Thoracic aorta (tissue), 2 donors: ENCODE data around the gene NCOR1. TPM values are rescaled to one million over a fixed set of nuclear protein-coding genes. Genes with fewer than 3 reads are reported as not detected.
"Not testable (repeated sequence)": the region's sequence is repeated elsewhere in the genome, so short reads cannot be mapped to it uniquely, and the experiment has no call there.

Experiments
- ATAC-seq: fragments of 150-250 bp; one replicate; pipeline ENCODE4 v1.8.0; 2017; ENCODE audit warnings: low read depth; ENCODE audit not compliant: insufficient number of reproducible peaks, low FRiP score
- DNase-seq: peaks from one replicate; pipeline ENCODE4 v3.0.0-alpha.2; 2020; ENCODE audit warnings: low spot score
- H3K27ac ChIP-seq, 2 donors: fragments of 200-600 bp; sonication (generic); 1 replicate in 1 of 2; 2 replicates in 1 of 2; pipeline ENCODE4 v1.5.1; 2016; ENCODE audit warnings: mild to moderate bottlenecking in 2 of 2, moderate library complexity in 2 of 2
- H3K27me3 ChIP-seq: fragments of 200-600 bp; sonication (generic); replicated peaks from 2 replicates; pipeline ENCODE4 v1.6.0; 2016; ENCODE audit warnings: mild to moderate bottlenecking; ENCODE audit not compliant: insufficient read depth
- H3K36me3 ChIP-seq: fragments of 200-600 bp; sonication (generic); one replicate; pipeline ENCODE4 v1.5.1; 2016
- H3K4me1 ChIP-seq, 2 donors: fragments of 200-600 bp; sonication (generic); 1 replicate in 1 of 2; 2 replicates in 1 of 2; pipeline versions ENCODE4 v1.5.1 to v1.6.0; 2016; ENCODE audit warnings: low read depth in 2 of 2, mild to moderate bottlenecking in 1 of 2; ENCODE audit not compliant: control insufficient read depth in 1 of 2
- H3K4me3 ChIP-seq: fragments of 200-600 bp; sonication (generic); 2 replicates; pipeline ENCODE4 v1.5.1; 2016; ENCODE audit warnings: mild to moderate bottlenecking
- H3K9me3 ChIP-seq: fragments of 200-600 bp; sonication (generic); 2 replicates; pipeline ENCODE4 v1.5.1; 2016
- total RNA-seq, 2 donors: library from RNA; depleted of rRNA; stranded (reverse); fragments of >200 nt; gene quantifications; one replicate each; pipeline versions ENCODE4 v1.1.0 to v1.2.3, GENCODE V29; 2016
- TF ChIP-seq, protein P1 (sequence below): fragments of 200-600 bp; sonication (generic); IDR thresholded peaks from one replicate; pipeline ENCODE4 v1.5.1; 2019; ENCODE audit warnings: antibody characterized with exemption

The NCOR1 gene
- total RNA-seq, 2 donors from 2014 or later = 131 to 178 TPM

GRCh38 chr17:16189791-16190348, 25.5 kb downstream of the NCOR1 start:
- Histone ChIP-seq H3K36me3 (peaks cover 4% of the 10 kb centered on the region), H3K4me1 (peaks cover 5% of the 10 kb centered on the region in 2 donors), H3K9me3 (no peaks in the 10 kb centered on the region), H3K27me3 (no peaks in the 10 kb centered on the region), H3K4me3 (no peak overlapping the region), H3K27ac (no peak overlapping the region)
- TF ChIP-seq, protein P1, sequence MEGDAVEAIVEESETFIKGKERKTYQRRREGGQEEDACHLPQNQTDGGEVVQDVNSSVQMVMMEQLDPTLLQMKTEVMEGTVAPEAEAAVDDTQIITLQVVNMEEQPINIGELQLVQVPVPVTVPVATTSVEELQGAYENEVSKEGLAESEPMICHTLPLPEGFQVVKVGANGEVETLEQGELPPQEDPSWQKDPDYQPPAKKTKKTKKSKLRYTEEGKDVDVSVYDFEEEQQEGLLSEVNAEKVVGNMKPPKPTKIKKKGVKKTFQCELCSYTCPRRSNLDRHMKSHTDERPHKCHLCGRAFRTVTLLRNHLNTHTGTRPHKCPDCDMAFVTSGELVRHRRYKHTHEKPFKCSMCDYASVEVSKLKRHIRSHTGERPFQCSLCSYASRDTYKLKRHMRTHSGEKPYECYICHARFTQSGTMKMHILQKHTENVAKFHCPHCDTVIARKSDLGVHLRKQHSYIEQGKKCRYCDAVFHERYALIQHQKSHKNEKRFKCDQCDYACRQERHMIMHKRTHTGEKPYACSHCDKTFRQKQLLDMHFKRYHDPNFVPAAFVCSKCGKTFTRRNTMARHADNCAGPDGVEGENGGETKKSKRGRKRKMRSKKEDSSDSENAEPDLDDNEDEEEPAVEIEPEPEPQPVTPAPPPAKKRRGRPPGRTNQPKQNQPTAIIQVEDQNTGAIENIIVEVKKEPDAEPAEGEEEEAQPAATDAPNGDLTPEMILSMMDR = no peak
- no peak for DNase-seq
- no peak for ATAC-seq

DNA sequence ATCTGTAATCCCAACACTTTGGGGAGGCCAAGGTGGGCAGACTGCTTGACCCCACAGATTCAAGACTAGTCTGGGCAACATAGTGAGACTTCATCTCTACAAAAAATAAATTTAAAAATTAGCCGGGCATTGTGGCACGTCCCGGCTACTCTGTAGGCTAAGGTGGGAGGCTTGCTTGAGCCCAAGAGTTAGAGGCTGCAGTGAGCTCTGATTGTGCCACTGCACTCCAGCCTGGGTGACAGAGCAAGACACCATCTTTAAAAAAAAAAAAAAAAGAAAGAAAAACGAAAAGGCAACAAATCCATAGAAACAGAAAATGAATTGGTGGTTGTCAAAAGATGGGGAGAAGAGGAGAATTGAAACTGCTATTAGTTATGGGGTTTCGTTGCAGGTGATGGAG, 27.7 kb downstream of the NCOR1 start:
- peaks cover 4% of the 10 kb centered on the region for H3K36me3 ChIP-seq

GRCh38 chr17:16181581-16181980, 33.8 kb downstream of the NCOR1 start:
- TF ChIP-seq, protein P1 = no peak
- DNase-seq (no peak), ATAC-seq (no peak)
- Histone ChIP-seq H3K36me3 (no peaks in the 10 kb centered on the region), H3K27me3 (no peaks in the 10 kb centered on the region), H3K4me3 (no peak overlapping the region), H3K4me1 (no peaks in the 10 kb centered on the region), H3K27ac (no peak overlapping the region), H3K9me3 (no peaks in the 10 kb centered on the region)

More for the DNA sequence above, 27.7 kb downstream of the NCOR1 start:
- ATAC-seq (no peak), DNase-seq (no peak)
- Histone ChIP-seq H3K4me3 (no peak overlapping the region), H3K9me3 (no peaks in the 10 kb centered on the region), H3K27ac (no peak overlapping the region), H3K27me3 (no peaks in the 10 kb centered on the region), H3K4me1 (peaks cover 5% of the 10 kb centered on the region in 2 donors)
- TF ChIP-seq, protein P1 = no peak

- TF ChIP-seq, protein P1 = no peak
- Histone ChIP-seq H3K4me3 (no peak overlapping the region), H3K36me3 (no peaks in the 10 kb centered on the region), H3K9me3 (no peaks in the 10 kb centered on the region), H3K4me1 (no peaks in the 10 kb centered on the region), H3K27me3 (no peaks in the 10 kb centered on the region), H3K27ac (no peak overlapping the region)
- ATAC-seq (no peak), DNase-seq (no peak)
Measured at GRCh38 chr17:16178836-16179235, 36.5 kb downstream of the NCOR1 start.

GRCh38 chr17:16171613-16172012, 43.7 kb downstream of the NCOR1 start:
- Histone ChIP-seq H3K4me1 (no peaks in the 10 kb centered on the region), H3K4me3 (no peak overlapping the region), H3K9me3 (no peaks in the 10 kb centered on the region), H3K36me3 (peaks cover 5% of the 10 kb centered on the region), H3K27ac (no peak overlapping the region), H3K27me3 (no peaks in the 10 kb centered on the region)
- TF ChIP-seq, protein P1 = no peak
- DNase-seq (no peak), ATAC-seq (no peak)

DNA sequence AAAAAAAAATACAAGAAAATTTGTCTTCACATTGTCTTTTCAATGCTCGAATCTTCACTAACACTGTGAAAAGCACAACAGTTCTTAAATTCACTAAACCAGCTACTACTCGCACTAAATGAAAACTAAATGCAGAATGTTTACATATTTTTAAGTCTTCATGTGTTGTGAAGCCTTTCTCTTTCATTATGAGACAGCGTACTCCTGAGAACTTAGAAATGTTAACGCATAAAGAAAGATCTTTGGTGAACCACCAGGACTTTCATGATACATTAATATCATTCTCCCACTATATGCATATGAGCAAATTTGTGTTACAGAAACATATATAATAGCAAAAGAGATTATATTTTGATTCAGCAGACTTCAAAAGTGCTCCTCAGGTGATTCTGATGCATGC, 48.6 kb downstream of the NCOR1 start:
- not testable (repeated sequence) for ATAC-seq

More for the DNA sequence above, 48.6 kb downstream of the NCOR1 start:
- H3K4me1 ChIP-seq, DNase-seq, H3K9me3 ChIP-seq, H3K36me3 ChIP-seq, H3K27me3 ChIP-seq, H3K4me3 ChIP-seq, H3K27ac ChIP-seq: not testable (repeated sequence)
